Activated T-cell treated with anti-CD3 and anti-CD28 coated beads, Interleukin-2, amount 50 U/mL, for 4 hours (primary cell): ENCODE data around the gene JCAD. TPM values are rescaled to one million over a fixed set of nuclear protein-coding genes. Genes with fewer than 3 reads are reported as not detected.
"Not testable (repeated sequence)": the region's sequence is repeated elsewhere in the genome, so short reads cannot be mapped to it uniquely, and the experiment has no call there.

Source experiments
- ATAC-seq, 2 donors: fragments of 200-7000 bp; cut with Tn5 transposase; one replicate each; pipeline ENCODE4 v1.10.0; 2021
- DNase-seq: peaks from one replicate; pipeline ENCODE4 v3.0.0-alpha.2; 2020
- H3K27me3 Mint-ChIP-seq: one replicate; pipeline ENCODE4 v1.8.0; 2021; ENCODE audit warnings: low read depth, mixed read lengths
- H3K36me3 Mint-ChIP-seq: one replicate; pipeline ENCODE4 v1.8.0; 2022; ENCODE audit warnings: mixed read lengths; ENCODE audit not compliant: insufficient read depth
- H3K4me1 Mint-ChIP-seq: one replicate; pipeline ENCODE4 v1.8.0; 2021; ENCODE audit warnings: low read depth, mixed read lengths
- H3K4me3 Mint-ChIP-seq: one replicate; pipeline ENCODE4 v1.8.0; 2021; ENCODE audit warnings: mild to moderate bottlenecking, moderate library complexity, mixed read lengths
- H3K9me3 Mint-ChIP-seq: one replicate; pipeline ENCODE4 v1.8.0; 2021; ENCODE audit warnings: mixed read lengths
- total RNA-seq, 3 donors: library from RNA; stranded (reverse); gene quantifications; one replicate each; pipeline ENCODE4 v1.2.1, GENCODE V29; 2021

The JCAD gene, protein sequence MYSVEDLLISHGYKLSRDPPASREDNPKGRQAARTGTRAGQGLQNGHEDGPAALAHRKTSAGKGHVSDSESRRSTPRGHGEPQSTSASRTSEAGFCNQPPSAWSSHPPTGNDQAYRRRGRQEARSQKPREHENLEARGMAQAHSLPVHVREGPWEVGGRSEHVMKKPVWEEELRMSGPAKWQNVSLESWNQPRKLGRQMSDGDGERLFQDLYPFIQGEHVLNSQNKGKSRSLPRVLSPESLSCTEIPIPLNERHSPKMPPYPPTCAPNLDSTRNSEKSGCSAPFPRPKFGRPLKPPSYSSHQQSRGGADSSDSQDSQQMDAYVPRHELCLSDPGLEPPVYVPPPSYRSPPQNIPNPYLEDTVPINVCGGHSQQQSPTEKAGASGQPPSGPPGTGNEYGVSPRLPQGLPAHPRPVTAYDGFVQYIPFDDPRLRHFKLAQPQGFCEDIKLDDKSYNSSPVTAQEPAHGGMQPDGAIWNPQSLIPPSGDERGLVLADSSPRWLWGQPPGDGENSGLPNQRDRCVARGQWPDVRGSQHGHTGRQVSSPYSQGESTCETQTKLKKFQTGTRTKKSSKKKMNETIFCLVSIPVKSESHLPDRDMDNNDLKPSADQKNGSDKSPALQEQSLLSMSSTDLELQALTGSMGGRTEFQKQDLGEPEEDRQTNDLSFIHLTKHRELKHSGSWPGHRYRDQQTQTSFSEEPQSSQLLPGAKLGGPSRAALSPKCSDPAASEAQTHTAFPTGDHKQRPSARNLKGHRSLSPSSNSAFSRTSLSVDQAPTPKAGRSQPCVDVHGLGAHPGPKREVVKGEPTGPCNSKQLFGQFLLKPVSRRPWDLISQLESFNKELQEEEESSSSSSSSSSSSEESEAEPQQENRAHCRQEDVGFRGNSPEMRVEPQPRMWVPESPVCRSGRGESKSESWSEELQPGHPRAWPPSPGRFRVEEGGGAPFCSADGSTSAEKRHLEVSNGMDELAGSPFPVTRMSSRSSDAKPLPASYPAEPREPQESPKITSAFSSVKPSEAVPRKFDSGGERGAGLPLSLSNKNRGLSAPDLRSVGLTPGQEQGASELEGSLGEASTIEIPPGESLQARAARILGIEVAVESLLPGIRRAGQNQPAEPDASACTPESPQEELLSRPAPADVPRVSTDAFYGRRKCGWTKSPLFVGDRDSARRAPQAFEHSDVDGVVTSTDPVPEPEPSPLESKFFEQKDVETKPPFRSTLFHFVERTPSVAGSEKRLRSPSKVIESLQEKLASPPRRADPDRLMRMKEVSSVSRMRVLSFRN (N-terminal part only)
- under 1 TPM; 0.05 TPM for total RNA-seq

DNA sequence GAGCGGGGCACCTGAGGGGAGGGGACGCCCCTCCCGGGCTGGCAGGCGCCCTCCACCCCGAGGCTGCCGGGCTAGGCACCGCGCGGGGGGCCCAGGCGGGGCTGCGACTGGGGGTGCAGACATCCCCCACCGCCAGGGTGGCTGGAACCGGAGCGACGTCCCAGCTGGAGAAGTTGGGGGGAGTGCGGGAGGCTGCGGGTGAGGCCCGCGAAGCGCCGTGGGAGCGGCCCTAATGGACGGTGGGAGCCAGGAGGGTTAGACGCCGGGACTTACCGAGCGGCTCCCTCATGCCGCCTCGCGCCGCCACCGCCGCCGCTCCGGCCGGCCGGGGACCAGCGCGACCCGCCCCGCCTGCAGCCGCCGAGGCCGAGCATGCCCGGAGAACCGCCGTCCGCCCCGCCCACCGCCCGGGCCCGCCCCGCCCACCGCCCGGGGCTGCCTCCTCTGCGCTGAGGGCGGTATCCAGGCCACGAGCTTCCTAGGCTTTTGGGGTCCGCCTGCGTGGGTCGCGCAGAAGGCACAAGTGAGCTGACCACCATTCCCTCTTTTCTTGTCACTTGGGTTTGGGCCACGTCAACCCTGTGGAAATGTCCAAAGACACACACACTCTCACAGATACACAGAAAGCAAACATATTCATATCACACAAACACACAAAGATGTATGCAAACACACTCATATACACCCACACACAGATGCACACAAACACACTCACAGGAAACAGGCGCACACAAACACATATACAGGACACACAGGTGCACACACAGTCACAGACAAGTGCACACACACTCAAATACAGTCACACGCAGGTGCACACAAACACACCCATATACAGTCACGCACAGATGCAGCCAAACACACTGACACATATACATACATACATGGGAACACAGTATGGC is at the start of gene JCAD:
Gene JCAD, minus strand, starts transcription at position 378 of the 899 bp plus-strand sequence. CDS start 11,774 bp downstream, outside the sequence.
- H3K27me3 Mint-ChIP-seq: peaks cover 70% of the 10 kb centered on the region
- H3K36me3 Mint-ChIP-seq: no peaks in the 10 kb centered on the region
- H3K4me1 Mint-ChIP-seq: peaks cover 10% of the 10 kb centered on the region
- peak within 1 kb of the TSS; percentile 68 for H3K4me3 Mint-ChIP-seq
- DNase-seq (peak; percentile 44), ATAC-seq (peak; percentile 87 to 88)
- no peaks in the 10 kb centered on the region for H3K9me3 Mint-ChIP-seq

GRCh38 chr10:30106987-30107386 is 47.6 kb upstream of the JCAD start:
- no peak for DNase-seq
- H3K4me3 Mint-ChIP-seq: no peak overlapping the region
- H3K9me3 Mint-ChIP-seq: peaks cover 3% of the 10 kb centered on the region
- H3K36me3 Mint-ChIP-seq: no peaks in the 10 kb centered on the region
- no peaks in the 10 kb centered on the region for H3K4me1 Mint-ChIP-seq
- no peak for ATAC-seq
- peaks cover 28% of the 10 kb centered on the region for H3K27me3 Mint-ChIP-seq

GRCh38 chr10:30103595-30104320 is 44.4 kb upstream of the JCAD start:
- Mint-ChIP-seq H3K4me1 (no peaks in the 10 kb centered on the region), H3K27me3 (peaks cover 20% of the 10 kb centered on the region), H3K36me3 (no peaks in the 10 kb centered on the region), H3K4me3 (no peak overlapping the region), H3K9me3 (peaks cover 3% of the 10 kb centered on the region)
- DNase-seq: no peak
- ATAC-seq: no peak

DNA sequence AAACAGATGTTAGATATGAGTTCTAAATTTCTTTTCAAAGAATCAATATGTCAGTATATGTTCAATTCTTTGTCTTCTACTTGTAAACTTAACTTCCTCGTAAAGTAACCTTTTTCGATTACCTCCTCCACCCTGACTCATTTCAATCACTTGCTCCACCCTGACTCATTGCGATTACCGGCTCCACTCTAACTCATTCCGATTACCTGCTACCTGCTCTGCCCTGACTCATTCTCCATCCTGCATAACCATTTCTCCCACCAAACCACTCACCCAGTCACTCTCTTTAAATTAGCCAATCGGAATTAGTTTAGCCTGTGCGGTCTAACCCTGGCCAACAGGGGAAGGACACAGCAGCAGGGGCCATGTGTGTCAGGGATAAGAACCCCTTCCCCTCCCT is 40.3 kb upstream of the JCAD start:
- ATAC-seq, H3K4me1 Mint-ChIP-seq, H3K9me3 Mint-ChIP-seq, H3K4me3 Mint-ChIP-seq, DNase-seq, H3K36me3 Mint-ChIP-seq: not testable (repeated sequence)
- peaks cover 23% of the 10 kb centered on the region for H3K27me3 Mint-ChIP-seq

GRCh38 chr10:30099101-30099500 is 39.7 kb upstream of the JCAD start:
- no peaks in the 10 kb centered on the region for H3K4me1 Mint-ChIP-seq
- H3K27me3 Mint-ChIP-seq: peaks cover 26% of the 10 kb centered on the region
- peaks cover 3% of the 10 kb centered on the region for H3K9me3 Mint-ChIP-seq
- DNase-seq: no peak
- ATAC-seq: no peak
- H3K36me3 Mint-ChIP-seq: no peaks in the 10 kb centered on the region
- H3K4me3 Mint-ChIP-seq: no peak overlapping the region

DNA sequence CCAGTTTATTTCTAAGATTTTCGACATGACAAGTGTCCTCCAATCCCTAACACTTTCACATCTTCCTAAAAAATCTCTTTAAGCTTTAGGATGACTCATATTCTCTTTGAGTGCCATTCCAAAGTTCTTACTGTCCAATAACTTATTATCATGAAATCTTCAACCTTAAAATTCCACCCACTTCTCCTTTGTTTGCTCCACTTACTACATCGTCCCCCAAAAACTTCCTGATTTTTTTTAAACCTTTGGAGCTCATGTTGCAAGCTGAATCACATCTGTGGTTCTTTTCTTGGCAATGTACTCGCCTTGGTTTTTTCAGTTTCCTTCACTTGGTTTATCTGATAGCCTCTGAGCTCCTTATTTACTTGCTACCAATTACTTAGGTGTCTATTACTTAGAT is 39.2 kb upstream of the JCAD start:
- ATAC-seq (no peak), DNase-seq (no peak)
- Mint-ChIP-seq H3K36me3 (no peaks in the 10 kb centered on the region), H3K9me3 (peaks cover 3% of the 10 kb centered on the region), H3K27me3 (peaks cover 26% of the 10 kb centered on the region), H3K4me3 (no peak overlapping the region), H3K4me1 (no peaks in the 10 kb centered on the region)

- H3K4me1 Mint-ChIP-seq: no peaks in the 10 kb centered on the region
- no peak overlapping the region for H3K4me3 Mint-ChIP-seq
- DNase-seq: no peak
- H3K27me3 Mint-ChIP-seq: peaks cover 20% of the 10 kb centered on the region
- no peaks in the 10 kb centered on the region for H3K36me3 Mint-ChIP-seq
- no peak for ATAC-seq
- no peaks in the 10 kb centered on the region for H3K9me3 Mint-ChIP-seq
Measured at GRCh38 chr10:30096564-30096963, 37.2 kb upstream of the JCAD start.

DNA sequence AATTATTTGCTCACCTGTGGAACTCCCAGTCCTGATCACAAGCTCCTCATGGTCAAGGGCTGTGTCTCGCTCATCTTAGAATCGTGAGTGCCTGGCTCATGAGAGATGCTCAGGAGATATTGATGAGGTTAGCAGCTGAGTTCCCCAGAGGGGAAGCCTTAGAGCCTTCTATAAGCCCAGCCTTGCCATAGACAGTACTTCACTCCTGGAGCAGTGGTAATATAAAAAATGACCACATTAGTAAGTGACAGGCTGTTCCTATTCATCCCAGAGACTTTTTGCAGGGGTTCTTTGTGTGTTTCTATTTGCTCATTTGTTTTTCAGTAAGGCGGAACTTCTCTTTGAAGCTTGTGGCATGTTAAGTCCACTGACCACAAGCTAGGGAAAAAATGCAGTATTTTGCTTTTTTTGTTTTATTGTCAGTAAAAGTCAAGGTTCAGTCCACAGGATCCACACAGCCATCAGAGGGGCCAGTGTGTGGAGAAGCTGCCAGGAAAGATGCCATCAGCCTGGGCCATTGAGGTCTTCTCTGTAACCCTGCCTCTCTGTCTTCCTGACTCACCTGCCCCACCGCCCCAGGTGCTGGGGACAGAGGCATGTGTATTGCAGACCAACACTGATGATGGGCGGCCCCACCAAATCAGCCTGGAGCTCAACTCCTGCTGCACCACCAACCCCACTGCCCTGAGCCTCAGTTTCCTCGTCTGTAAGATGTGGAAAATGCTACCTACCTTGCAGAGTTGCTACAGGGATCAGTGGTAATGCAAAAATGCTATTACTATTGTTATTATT is 36.4 kb upstream of the JCAD start:
- ATAC-seq: no peak
- DNase-seq: no peak
- Mint-ChIP-seq H3K27me3 (peaks cover 20% of the 10 kb centered on the region), H3K36me3 (no peaks in the 10 kb centered on the region), H3K4me1 (no peaks in the 10 kb centered on the region), H3K4me3 (no peak overlapping the region), H3K9me3 (no peaks in the 10 kb centered on the region)

- Mint-ChIP-seq H3K4me1 (no peaks in the 10 kb centered on the region), H3K4me3 (no peak overlapping the region), H3K36me3 (no peaks in the 10 kb centered on the region), H3K27me3 (peaks cover 13% of the 10 kb centered on the region), H3K9me3 (no peaks in the 10 kb centered on the region)
- no peak for DNase-seq
- ATAC-seq: no peak
Measured at GRCh38 chr10:30094601-30095000, 35.2 kb upstream of the JCAD start.

DNA sequence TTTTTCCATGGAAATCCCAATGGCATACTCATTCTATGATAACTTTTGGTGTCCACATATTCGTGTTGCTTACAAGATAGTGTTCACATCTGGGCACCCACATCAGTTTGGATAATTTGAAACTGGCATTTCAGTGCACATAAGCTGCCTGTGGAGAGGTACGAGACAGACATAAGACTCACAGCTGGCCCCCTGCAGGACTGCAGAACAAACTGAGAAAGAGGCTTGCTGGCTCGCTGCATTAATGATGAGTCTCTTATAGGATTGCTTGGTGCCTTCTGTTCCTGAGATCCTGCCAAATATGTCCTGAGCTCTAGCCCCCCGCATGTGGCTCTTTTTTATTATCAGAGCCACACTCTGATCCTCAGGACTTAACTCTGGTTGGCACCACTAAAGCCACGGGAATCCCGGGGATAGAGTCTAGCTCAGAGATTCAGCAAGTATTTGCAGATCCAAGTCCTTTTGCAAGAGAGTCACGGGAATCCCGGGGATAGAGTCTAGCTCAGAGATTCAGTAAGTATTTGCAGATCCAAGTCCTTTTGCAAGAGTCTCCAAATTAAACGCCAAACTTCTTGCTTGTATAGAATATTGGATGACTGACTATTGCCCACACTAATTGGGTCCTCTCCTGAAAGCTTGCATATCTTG is 34.0 kb upstream of the JCAD start:
- ATAC-seq (no peak), DNase-seq (no peak)
- H3K36me3 Mint-ChIP-seq: no peaks in the 10 kb centered on the region
- no peaks in the 10 kb centered on the region for H3K4me1 Mint-ChIP-seq
- H3K27me3 Mint-ChIP-seq: peaks cover 12% of the 10 kb centered on the region
- H3K9me3 Mint-ChIP-seq: no peaks in the 10 kb centered on the region
- H3K4me3 Mint-ChIP-seq: no peak overlapping the region

DNA sequence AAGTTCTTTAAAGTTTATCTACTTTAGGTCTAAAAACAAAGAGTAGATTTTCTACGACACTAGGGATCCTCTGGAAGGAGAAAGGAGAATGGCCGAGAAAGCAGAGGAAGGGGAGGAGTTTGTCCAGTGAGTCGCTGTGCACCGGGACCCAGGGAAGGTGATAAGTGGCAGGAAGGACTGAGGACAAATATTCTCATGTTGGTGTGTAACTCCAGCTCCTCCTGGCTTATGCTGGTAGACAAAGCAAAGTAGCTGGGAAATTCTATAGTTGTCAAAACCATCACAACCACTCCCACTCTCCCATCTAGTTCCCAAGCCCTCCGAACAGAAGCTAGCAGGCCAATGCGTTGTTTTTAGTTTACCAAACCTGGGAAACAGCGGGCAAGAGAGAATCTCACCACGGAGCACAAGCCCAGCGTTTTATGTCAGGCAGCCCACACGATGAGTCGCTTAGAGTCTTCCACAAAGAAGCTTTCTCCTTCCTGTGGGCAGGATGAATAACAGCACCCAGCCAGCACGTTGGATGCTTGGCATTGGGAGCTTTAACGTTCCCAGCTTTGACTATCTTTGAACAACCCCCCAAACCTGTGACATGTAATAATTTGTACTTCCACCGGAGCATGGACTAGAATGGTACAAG is 32.9 kb upstream of the JCAD start:
- H3K4me1 Mint-ChIP-seq: no peaks in the 10 kb centered on the region
- H3K9me3 Mint-ChIP-seq: no peaks in the 10 kb centered on the region
- ATAC-seq: no peak

DNA sequence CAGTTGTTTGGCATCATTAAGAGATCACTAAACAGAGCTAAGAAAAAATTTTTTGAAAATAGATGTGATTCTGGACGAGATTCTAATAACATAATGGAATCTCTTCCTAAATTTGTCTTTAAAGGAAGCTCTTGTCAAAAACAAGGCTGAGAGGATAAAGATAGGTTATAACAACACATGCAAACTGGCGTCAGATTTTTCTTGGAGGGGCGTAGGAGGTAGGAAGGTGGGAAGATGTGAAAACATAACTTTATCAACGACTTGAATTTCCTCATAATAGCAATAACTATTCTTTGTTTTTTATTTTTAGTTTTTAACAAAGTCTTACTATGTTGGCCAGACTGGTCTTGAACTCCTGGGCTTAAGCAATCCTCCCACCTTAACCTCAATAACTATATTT is 31.8 kb upstream of the JCAD start:
- DNase-seq: no peak
- Mint-ChIP-seq H3K36me3 (no peaks in the 10 kb centered on the region), H3K4me1 (no peaks in the 10 kb centered on the region), H3K27me3 (peaks cover 14% of the 10 kb centered on the region), H3K9me3 (no peaks in the 10 kb centered on the region), H3K4me3 (no peak overlapping the region)
- ATAC-seq: no peak

More for the DNA sequence above, 32.9 kb upstream of the JCAD start:
- Mint-ChIP-seq H3K4me3 (no peak overlapping the region), H3K36me3 (no peaks in the 10 kb centered on the region), H3K27me3 (peaks cover 14% of the 10 kb centered on the region)
- no peak for DNase-seq
